M059J (cell line): ENCODE data around the gene ZNF493. TPM values are rescaled to one million over a fixed set of nuclear protein-coding genes. Genes with fewer than 3 reads are reported as not detected.

ENCODE experiments used
- DNase-seq: peaks from one replicate; pipeline ENCODE4 v3.0.0-alpha.2; 2012; ENCODE audit warnings: low read depth
- total RNA-seq: library from RNA; depleted of rRNA; stranded (reverse); fragments of >200 nt; shearing (Covaris generic); gene quantifications from 2 replicates; pipeline ENCODE4 v1.2.3, GENCODE V29; 2014; rRNA removed

The ZNF493 gene
- total RNA-seq, 1 experiment from 2014 or later, result 1.5 TPM

- no peak for DNase-seq
Observed at GRCh38 chr19:21462540-21462939, 65.6 kb downstream of the ZNF493 start.

DNA sequence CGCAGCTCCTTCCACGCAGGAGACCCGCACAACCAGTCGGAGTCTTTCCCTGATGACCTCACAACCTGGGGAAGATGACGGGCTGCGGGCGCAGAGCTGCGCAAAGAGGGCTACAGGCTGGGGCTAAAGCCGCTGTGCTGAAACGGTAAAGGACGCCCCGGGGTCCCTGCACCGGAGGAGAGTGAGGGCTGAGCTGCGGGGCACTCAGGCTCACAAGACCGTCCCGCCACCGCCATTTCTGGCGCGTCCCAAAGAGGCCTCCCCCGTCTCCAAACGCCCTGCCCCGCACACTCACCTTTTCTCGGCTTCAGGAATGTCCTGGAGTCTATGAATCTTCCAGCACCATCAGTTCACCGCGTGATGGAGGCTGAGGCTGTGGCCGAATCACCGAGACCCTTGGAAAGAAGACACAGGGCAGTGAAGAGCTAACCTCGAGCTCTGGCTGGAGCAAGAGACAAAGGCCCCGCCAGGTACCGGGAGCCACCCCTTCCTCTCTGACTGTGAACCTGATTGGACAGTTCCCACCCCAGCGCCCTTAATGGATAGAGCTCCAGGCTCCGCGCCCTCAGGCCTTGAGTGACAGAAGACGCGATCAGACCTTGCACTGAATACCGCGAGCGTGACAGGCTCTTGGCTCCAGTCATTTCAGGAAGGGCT lies 66.6 kb downstream of the ZNF493 start:
- DNase-seq, result no peak

DNA sequence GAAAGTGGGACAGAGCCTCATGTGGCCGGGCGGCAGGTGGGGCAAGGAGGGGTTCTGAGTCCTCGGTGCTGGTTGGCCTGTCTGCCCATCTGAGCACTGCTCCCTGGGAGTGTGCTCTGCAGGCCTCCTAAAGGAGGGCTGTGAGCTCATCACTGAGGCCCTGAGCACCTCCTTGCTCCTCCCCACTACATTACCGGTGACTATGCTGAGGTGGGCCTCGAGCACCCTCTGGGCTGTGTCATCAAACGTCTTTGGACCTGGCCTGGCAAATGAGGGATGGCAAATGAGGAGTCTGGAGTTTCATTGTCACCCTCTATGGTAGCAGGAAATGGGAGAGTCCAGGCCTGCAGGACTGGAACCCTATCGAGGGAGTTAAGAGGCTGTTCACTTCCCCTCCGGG lies 69.7 kb downstream of the ZNF493 start:
- DNase-seq, result no peak

DNA sequence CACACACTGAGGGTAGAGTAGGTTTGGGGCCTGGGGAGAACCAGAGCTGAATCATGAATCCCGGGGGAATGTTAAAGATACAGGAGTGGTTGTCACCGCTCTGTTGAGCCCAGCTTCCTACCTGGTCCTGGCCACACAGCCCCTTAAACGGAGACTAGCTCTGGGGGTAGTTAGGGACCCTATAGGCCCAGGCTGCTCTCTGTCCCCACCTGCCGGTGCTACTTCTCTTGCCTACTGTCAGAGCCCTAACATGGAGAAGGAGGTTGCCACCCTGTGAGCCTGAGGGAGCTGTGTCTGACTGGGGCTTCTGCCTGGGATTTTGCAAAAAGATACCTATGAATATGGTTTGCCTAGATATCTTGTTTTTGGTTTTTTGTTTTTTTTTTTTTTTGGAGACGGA lies 71.9 kb downstream of the ZNF493 start:
- DNase-seq, result no peak

- no peak for DNase-seq
Observed at GRCh38 chr19:21472507-21472906, 75.6 kb downstream of the ZNF493 start.

DNA sequence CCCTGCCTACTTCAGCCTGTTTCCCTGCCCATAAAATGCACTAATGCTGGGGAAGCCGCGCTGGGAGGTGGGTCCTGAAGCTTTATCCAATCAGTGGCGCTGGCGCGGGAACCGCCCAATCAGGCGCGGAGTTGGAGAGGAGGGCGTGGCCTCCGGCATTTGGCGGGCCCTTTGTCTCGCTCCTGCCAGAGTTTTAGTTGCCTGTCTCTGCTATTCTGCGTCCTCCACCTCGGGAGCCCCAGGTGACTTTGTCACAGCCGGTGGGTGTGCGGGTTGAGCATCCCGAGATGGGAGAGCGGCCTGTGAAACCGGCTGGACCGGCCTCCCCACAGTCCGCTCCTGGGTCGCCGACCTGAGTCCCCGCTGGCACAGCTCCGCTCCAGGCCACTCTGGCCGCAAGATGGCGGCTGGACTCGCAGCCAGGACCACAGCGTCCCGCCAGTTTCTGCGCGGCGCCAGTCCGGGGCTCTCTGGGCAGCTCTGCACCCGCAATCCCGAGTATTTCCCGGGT lies 77.8 kb downstream of the ZNF493 start:
- peak; percentile 48 for DNase-seq

Other genes with a start within 250 kb of the ZNF493 start
- 5.4 and 10.8 TPM in 2 replicates for gene ZNF708, start 67.7 kb upstream of the ZNF493 start, total RNA-seq
- gene ZNF738, start 38.1 kb upstream of the ZNF493 start, total RNA-seq, result 13.8 and 14.0 TPM in 2 replicates
- gene ZNF429, start 108.5 kb downstream of the ZNF493 start, total RNA-seq, result 5.1 and 6.6 TPM in 2 replicates